HepG2 (cell line): Measurements from ENCODE around the gene ANKMY2. TPM values are rescaled to one million over a fixed set of nuclear protein-coding genes. Genes with fewer than 3 reads are reported as not detected.

Experiments
- ARID5B ChIP-seq: IDR thresholded peaks from 2 replicates; pipeline ENCODE4 v1.4.0; 2020; ENCODE audit warnings: mild to moderate bottlenecking, missing genetic modification reagents
- CHD4 ChIP-seq: fragments of 200-600 bp; sonication (generic); IDR thresholded peaks from 2 replicates; pipeline ENCODE4 v1.7.0; 2017; ENCODE audit warnings: mild to moderate bottlenecking, low read length, borderline replicate concordance
- HNF4G ChIP-seq, 2 experiments: sonication (generic) in 1 of 2; formaldehyde crosslinking in 1 of 2; IDR thresholded peaks; 2 replicates each; pipeline versions ENCODE4 v1.4.0 to v1.6.1; 2011 to 2020; ENCODE audit warnings: borderline replicate concordance in 2 of 2, low read depth in 2 of 2, mild to moderate bottlenecking in 2 of 2, low read length in 1 of 2, missing genetic modification reagents in 1 of 2, moderate library complexity in 1 of 2
- KAT8 ChIP-seq: IDR thresholded peaks from 2 replicates; pipeline ENCODE4 v1.6.1; 2016; ENCODE audit warnings: missing genetic modification reagents, missing compliant biosample characterization
- PAWR ChIP-seq: sonication (generic); formaldehyde crosslinking; IDR thresholded peaks from 2 replicates; pipeline ENCODE4 v1.4.0; 2020; ENCODE audit warnings: missing genetic modification reagents, mild to moderate bottlenecking, borderline replicate concordance
- PHF5A ChIP-seq: IDR thresholded peaks from one replicate; pipeline ENCODE4 v1.6.1; 2018; ENCODE audit warnings: low read depth, missing genetic modification reagents; ENCODE audit not compliant: unreplicated experiment
- RBFOX2 ChIP-seq: fragments of 200-400 bp; formaldehyde crosslinking; IDR thresholded peaks from 2 replicates; pipeline ENCODE4 v1.6.1; 2017; ENCODE audit warnings: low read depth, mild to moderate bottlenecking, low read length
- SNAPC4 ChIP-seq: sonication (generic); formaldehyde crosslinking; IDR thresholded peaks from 2 replicates; pipeline ENCODE4 v1.4.0; 2020; ENCODE audit warnings: mild to moderate bottlenecking, missing genetic modification reagents
- ZNF367 ChIP-seq: sonication (generic); formaldehyde crosslinking; IDR thresholded peaks from 2 replicates; pipeline ENCODE4 v1.4.0; 2020; ENCODE audit warnings: missing genetic modification reagents, borderline replicate concordance
- ZNF746 ChIP-seq: sonication (generic); formaldehyde crosslinking; IDR thresholded peaks from 2 replicates; pipeline ENCODE4 v1.8.0; 2022; ENCODE audit warnings: mild to moderate bottlenecking, missing genetic modification reagents
- polyA plus RNA-seq, 8 experiments: library from polyadenylated mRNA; depleted of rRNA in 3 of 8; stranded (reverse) in 7 of 8; unstranded in 1 of 8; fragments of >200 nt; fragmentation: Illumina TruSeq in 4 of 8; extraction: Trizol in 4 of 8; gene quantifications; 2 replicates each; pipeline versions ENCODE4 v1.2.1 to v1.2.3, GENCODE V29; 2011 to 2016; ENCODE audit warnings: low read depth in 4 of 8, missing spikeins in 1 of 8, mixed read lengths in 1 of 8; ENCODE audit not compliant: insufficient read depth in 1 of 8
- total RNA-seq, 5 experiments: library from RNA; depleted of rRNA; stranded (reverse); fragments of >200 nt; fragmentation: Illumina TruSeq; extraction: Trizol; gene quantifications; 2 replicates each; pipeline ENCODE4 v1.2.3, GENCODE V29; 2016; ENCODE audit warnings: low read depth in 1 of 5
- TF ChIP-seq, protein P1 (sequence below): sonication (generic); formaldehyde crosslinking; IDR thresholded peaks from 2 replicates; pipeline ENCODE4 v1.5.0; 2020; ENCODE audit warnings: missing genetic modification reagents, mild to moderate bottlenecking, borderline replicate concordance
- TF ChIP-seq, protein P2 (sequence below): sonication (generic); formaldehyde crosslinking; IDR thresholded peaks from 2 replicates; pipeline ENCODE4 v1.5.1; 2020; ENCODE audit warnings: missing genetic modification reagents, mild to moderate bottlenecking, borderline replicate concordance
- TF ChIP-seq, protein P3 (sequence below): sonication (generic); formaldehyde crosslinking; IDR thresholded peaks from 2 replicates; pipeline ENCODE4 v1.5.1; 2020; ENCODE audit warnings: missing genetic modification reagents, mild to moderate bottlenecking, borderline replicate concordance

The ANKMY2 gene
- total and polyA plus RNA-seq, 2 of the 13 experiments (the other 11 are each of a cell fraction or from before 2014, with no cell fraction given) = 12.2 to 21.6 TPM

- TF ChIP-seq ARID5B (CRISPR knock-in tag) (peak; percentile 32; the same call in 1 of the 2 replicates), SNAPC4 (peak; percentile 80; the same call in 1 of the 2 replicates), PAWR (CRISPR knock-in tag) (no peak), CHD4 (no peak), ZNF367 (CRISPR knock-in tag) (no peak), ZNF746 (CRISPR knock-in tag) (no peak), PHF5A (CRISPR knock-in tag) (no peak), RBFOX2 (peak; percentile 50; the same call in 1 of the 2 replicates), KAT8 (CRISPR knock-in tag) (no peak), HNF4G (IDR thresholded peaks at IDR 0.05; ENCODE audit: borderline replicate concordance, low read depth, low read length) (peak; percentile 64), HNF4G (CRISPR knock-in tag; IDR thresholded peaks at IDR 0.05; ENCODE audit: borderline replicate concordance, low read depth) (no peak)
- TF ChIP-seq, protein P1, sequence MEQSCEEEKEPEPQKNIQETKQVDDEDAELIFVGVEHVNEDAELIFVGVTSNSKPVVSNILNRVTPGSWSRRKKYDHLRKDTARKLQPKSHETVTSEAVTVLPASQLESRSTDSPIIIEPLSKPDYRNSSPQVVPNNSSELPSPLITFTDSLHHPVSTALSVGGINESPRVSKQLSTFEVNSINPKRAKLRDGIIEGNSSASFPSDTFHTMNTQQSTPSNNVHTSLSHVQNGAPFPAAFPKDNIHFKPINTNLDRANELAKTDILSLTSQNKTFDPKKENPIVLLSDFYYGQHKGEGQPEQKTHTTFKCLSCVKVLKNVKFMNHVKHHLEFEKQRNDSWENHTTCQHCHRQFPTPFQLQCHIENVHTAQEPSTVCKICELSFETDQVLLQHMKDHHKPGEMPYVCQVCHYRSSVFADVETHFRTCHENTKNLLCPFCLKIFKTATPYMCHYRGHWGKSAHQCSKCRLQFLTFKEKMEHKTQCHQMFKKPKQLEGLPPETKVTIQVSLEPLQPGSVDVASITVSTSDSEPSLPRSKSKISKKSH = no peak
- TF ChIP-seq, protein P2, sequence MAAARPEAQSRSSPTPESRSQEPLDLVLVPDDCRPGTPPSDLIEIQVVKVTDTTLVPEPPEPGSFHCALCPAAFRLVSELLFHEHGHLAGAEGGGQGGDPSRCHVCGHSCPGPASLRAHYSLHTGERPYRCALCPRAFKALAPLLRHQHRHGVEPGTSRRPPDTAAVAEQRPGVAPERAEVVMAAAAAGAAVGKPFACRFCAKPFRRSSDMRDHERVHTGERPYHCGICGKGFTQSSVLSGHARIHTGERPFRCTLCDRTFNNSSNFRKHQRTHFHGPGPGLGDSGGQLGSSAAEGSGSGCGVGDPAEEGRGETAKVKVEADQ = no peak
- TF ChIP-seq, protein P3, sequence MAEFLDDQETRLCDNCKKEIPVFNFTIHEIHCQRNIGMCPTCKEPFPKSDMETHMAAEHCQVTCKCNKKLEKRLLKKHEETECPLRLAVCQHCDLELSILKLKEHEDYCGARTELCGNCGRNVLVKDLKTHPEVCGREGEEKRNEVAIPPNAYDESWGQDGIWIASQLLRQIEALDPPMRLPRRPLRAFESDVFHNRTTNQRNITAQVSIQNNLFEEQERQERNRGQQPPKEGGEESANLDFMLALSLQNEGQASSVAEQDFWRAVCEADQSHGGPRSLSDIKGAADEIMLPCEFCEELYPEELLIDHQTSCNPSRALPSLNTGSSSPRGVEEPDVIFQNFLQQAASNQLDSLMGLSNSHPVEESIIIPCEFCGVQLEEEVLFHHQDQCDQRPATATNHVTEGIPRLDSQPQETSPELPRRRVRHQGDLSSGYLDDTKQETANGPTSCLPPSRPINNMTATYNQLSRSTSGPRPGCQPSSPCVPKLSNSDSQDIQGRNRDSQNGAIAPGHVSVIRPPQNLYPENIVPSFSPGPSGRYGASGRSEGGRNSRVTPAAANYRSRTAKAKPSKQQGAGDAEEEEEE (CRISPR knock-in tag) = no peak
Observed at GRCh38 chr7:16644636-16645592, 640 bp downstream of the ANKMY2 start (continued).
